Right lobe of liver (tissue), 6 donors: ENCODE results near the gene IMPDH1. TPM values are rescaled to one million over a fixed set of nuclear protein-coding genes. Genes with fewer than 3 reads are reported as not detected.
A peak's percentile ranks its signal among the peaks of the same experiment; 100 is the strongest.

Source experiments
- ATAC-seq, 4 donors: fragments of 200-7000 bp; cut with Tn5 transposase; one replicate each; pipeline ENCODE4 v1.9.1; 2020; ENCODE audit warnings: mild to moderate bottlenecking in 4 of 4, moderate library complexity in 4 of 4
- DNase-seq, 3 donors: peaks; one replicate each; pipeline ENCODE4 v3.0.0-alpha.2; 2020
- H3K27ac ChIP-seq, 3 donors: fragments of 200-600 bp; one replicate each; pipeline ENCODE4 v1.8.0; 2022
- H3K27me3 ChIP-seq, 2 donors: fragments of 200-600 bp; one replicate each; pipeline ENCODE4 v1.8.0; 2022
- H3K36me3 ChIP-seq, 4 donors: fragments of 200-600 bp; sonication (generic) in 1 of 4; one replicate each; pipeline versions ENCODE4 v1.5.1 to v1.8.0; 2017 to 2022; ENCODE audit warnings: control low read depth in 1 of 4
- H3K4me1 ChIP-seq, 4 donors: fragments of 200-600 bp; sonication (generic) in 1 of 4; one replicate each; pipeline versions ENCODE4 v1.5.1 to v1.8.0; 2017 to 2022; ENCODE audit warnings: control low read depth in 1 of 4
- H3K4me3 ChIP-seq, 3 donors: fragments of 200-600 bp; one replicate each; pipeline ENCODE4 v1.8.0; 2022
- H3K9me3 ChIP-seq, 4 donors: fragments of 200-600 bp; sonication (generic) in 1 of 4; one replicate each; pipeline versions ENCODE4 v1.5.1 to v1.8.0; 2017 to 2022; ENCODE audit warnings: control low read depth in 1 of 4
- CTCF ChIP-seq, 4 donors: fragments of 200-600 bp in 3 of 4; fragments of 450-650 bp in 1 of 4; IDR thresholded peaks; one replicate each; pipeline versions ENCODE4 v1.5.1 to v1.8.0; 2016 to 2022; ENCODE audit warnings: antibody characterized with exemption in 4 of 4, mild to moderate bottlenecking in 2 of 4
- POLR2A ChIP-seq: fragments of 450-650 bp; IDR thresholded peaks from one replicate; pipeline ENCODE4 v1.6.1; 2017; ENCODE audit warnings: antibody characterized with exemption, mild to moderate bottlenecking
- WGBS: methylation state at CpG from one replicate; pipeline ENCODE4 v1.1.6; 2018; ENCODE audit warnings: low coverage, low lambda C conversion rate; ENCODE audit not compliant: insufficient coverage; ENCODE audit errors: missing lambda C conversion rate; 5-methylcytosine and 5-hydroxymethylcytosine counted together
- intact Hi-C, 2 donors: fragments of 100-400 bp; cut with DNase I; formaldehyde crosslinking; loops; one replicate each; pipeline versions ENCODE4 v1.11.2 to v1.14.1; 2022
- total RNA-seq, 6 experiments: library from RNA; depleted of rRNA in 2 of 6; stranded (reverse); fragments of >200 nt in 2 of 6; fragmentation: NEBNext Ultra II Directional in 3 of 6; extraction: Animal tissue kit (Norgen Biotek cat#: 25700) in 3 of 6; gene quantifications; one replicate each; pipeline versions ENCODE4 v1.1.0 to v1.2.4, GENCODE V29; 2016 to 2023
- donor health status: DM: no; HTN: yes; CAD: no.
- donor health status: DM: no; HTN: no; CAD: no.
- donor health status: DM: no; HTN: no; CAD: no.
- donor health status: DM: no; HTN: yes; CAD: no.
- donor health status: DM: no; HTN: yes; CAD: no.

Gene IMPDH1
- total RNA-seq, 6 experiments from 2014 or later: 3.0 to 9.8 (median 5.5) TPM

- 63% methylated on average over 3 of the region's 3 CpGs for WGBS
- intact Hi-C loops: loop anchor here in 1 of 2 donors (5.0 kb wide), 1 partner anchor 34 kb away; no protein-coding TSS in a partner anchor
- Histone ChIP-seq H3K4me3 (no peak overlapping the region), H3K27ac (no peak overlapping the region), H3K4me1 (peaks cover 0 to 10% (median 0%) of the 10 kb centered on the region in 4 donors), H3K36me3 (no peaks in the 10 kb centered on the region), H3K27me3 (peaks cover 0 to 9% of the 10 kb centered on the region in 2 donors), H3K9me3 (no peaks in the 10 kb centered on the region)
- ATAC-seq (no peak), DNase-seq (no peak)
- no peak for TF ChIP-seq POLR2A
- no peak for TF ChIP-seq CTCF (IDR thresholded peaks at IDR 0.05)
Observed at GRCh38 chr7:128353189-128353588, 56.6 kb downstream of the IMPDH1 start.

DNA sequence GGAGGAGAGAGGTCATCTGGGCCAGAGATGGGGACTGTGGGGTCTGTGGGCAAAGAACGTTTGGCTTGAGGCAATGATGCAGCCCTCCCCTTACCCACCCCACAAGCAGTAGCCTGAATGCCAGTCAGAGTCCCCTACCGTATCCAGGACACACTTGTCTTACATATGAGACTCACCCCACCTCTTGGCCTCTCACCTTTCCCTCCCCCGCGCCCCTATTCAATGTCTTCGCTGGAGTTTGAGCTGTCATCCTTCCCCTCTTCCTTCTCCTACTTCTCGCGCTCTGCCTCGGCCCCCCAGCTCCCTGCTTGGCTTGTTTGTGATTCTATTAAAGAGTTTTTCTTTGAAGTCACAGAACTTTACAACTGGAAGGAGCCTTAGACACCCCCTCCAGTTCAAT is 57.1 kb downstream of the IMPDH1 start:
- Histone ChIP-seq H3K36me3 (no peaks in the 10 kb centered on the region), H3K27ac (no peak overlapping the region), H3K27me3 (peaks cover 0 to 9% of the 10 kb centered on the region in 2 donors), H3K4me1 (peaks cover 0 to 10% (median 0%) of the 10 kb centered on the region in 4 donors), H3K9me3 (no peaks in the 10 kb centered on the region), H3K4me3 (no peak overlapping the region)
- no peak for DNase-seq
- ATAC-seq: no peak
- intact Hi-C loops: loop anchor here in 1 of 2 donors (5.0 kb wide), 1 partner anchor 35 kb away; no protein-coding TSS in a partner anchor
- WGBS: 47% methylated on average over 3 of the region's 8 CpGs
- no peak for TF ChIP-seq POLR2A

DNA sequence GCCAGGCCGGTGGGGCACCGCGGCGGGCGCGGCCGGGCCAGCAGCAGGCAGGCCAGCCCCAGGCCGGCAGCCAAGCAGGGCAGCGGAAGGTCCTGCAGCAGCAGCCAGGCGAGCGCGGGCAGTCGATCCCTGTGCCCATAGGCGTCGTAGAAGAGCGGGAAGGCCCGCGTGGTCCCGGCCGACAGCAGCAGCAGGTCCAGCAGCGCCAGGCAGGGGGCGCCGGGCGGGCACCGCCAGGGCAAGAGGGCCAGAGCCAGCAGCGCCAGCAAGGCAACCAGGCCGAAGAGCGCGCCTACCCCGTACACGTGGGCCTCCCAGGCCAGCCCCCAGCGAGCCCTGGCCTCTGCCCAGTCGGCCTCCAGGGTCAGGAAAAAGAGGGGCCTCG is 57.6 kb downstream of the IMPDH1 start:
- peaks cover 0 to 9% of the 10 kb centered on the region in 2 donors for H3K27me3 ChIP-seq
- no peaks in the 10 kb centered on the region for H3K9me3 ChIP-seq
- TF ChIP-seq CTCF (IDR thresholded peaks at IDR 0.05) (peak; percentile 42 to 58 (median 52)), POLR2A (no peak)
- intact Hi-C loops: loop anchor here in 1 of 2 donors (5.0 kb wide), 1 partner anchor 35 kb away; no protein-coding TSS in a partner anchor
- DNase-seq (peak; percentile 70 to 72 (median 71)), ATAC-seq (peak; percentile 82 to 87 (median 83))
- WGBS: no CpG with 5 or more reads among the region's 34 CpGs
- no peaks in the 10 kb centered on the region for H3K36me3 ChIP-seq
- H3K4me1 ChIP-seq: peaks cover 0 to 10% (median 0%) of the 10 kb centered on the region in 4 donors
- peak overlapping the region in 1 of 3 donors; percentile 29 for H3K4me3 ChIP-seq
- H3K27ac ChIP-seq: no peak overlapping the region

DNA sequence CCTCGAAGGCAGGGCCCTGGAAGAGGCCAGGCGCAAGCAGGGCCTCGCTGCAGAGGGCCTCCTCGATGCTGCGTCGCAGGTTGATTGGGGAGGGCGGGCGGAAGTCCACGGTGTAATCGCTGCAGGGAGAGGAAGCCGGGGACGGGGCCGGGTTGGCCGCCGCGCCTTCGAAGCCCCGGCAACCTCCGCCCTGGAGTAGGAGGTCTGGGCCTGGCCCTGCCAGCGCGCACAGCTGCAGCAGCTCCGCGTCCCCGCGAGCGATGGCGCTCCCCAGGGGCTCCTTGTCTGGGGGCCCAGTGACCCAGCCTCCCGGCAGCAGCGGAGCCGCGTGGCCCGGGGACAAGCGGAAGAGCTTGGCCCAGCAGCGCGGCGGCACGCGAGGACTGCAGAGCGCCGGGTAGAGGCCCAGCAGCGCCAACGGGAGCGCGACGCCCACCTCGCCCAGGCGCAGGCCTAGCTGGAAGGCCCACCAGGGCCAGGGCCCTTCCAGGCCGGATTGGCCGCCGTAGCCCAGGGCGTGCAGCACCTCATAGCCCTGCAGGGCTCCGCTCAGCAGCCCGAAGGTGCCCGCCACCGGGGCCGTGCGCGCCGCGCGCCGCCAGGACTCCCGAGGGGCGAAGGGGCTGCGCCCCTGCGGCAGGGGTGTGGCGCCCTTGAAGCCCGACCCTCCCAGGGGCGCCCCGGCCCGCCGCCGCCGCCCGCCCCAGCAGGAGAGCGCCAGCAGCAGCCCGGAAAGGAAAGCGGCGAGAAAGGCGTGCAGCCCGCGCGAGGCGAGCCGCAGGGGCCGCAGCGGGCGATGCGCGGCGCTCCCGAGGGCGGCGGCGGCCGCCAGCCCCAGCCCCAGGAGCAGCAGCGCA is 58.3 kb downstream of the IMPDH1 start:
- Histone ChIP-seq H3K4me3 (peak overlapping the region in 1 of 3 donors; percentile 29), H3K27me3 (peaks cover 0 to 9% of the 10 kb centered on the region in 2 donors), H3K4me1 (peaks cover 0 to 10% (median 0%) of the 10 kb centered on the region in 4 donors), H3K9me3 (no peaks in the 10 kb centered on the region), H3K36me3 (no peaks in the 10 kb centered on the region), H3K27ac (no peak overlapping the region)
- intact Hi-C loops: loop anchor here in 1 of 2 donors (5.0 kb wide), 1 partner anchor 36 kb away; no protein-coding TSS in a partner anchor
- DNase-seq (no peak), ATAC-seq (peak in 1 of 4 donors; percentile 24)
- TF ChIP-seq CTCF (IDR thresholded peaks at IDR 0.05): no peak
- TF ChIP-seq POLR2A: no peak
- WGBS: 40% methylated on average over 5 of the region's 97 CpGs
